ENCODE results near the gene C5orf15.
"Not testable (repeated sequence)": the region's sequence is repeated elsewhere in the genome, so short reads cannot be mapped to it uniquely, and the experiment has no call there.

The C5orf15 gene

DNA sequence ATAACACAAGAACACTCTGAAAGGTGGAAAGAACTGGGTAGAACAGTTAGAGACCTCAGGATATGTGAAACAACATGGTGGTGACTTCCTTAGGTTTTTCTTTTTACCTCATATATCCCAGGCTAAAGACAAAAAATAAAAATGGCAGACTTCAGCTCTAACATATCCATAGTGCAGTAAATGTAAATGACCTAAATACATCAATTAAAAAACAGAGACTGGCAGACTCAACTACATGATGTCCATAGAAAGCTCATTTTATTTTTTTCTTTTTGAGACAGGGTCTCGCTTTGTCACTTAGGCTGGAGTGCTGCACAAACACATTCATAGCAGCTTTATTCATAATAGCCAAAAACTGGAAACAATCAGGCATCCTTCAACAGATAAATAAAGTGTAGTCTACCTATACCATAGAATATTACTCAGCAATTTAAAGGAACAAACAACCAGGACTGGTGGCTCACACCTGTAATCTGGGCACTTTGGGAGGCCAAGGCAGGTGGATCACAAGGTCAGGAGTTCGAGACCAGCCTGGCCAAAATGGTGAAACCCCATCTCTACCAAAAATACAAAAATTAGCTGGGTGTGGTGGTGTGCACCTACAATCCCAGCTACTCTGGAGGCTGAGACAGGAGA lies 4.8 kb downstream of the C5orf15 start:
- FAIRE-seq = no peak

DNA sequence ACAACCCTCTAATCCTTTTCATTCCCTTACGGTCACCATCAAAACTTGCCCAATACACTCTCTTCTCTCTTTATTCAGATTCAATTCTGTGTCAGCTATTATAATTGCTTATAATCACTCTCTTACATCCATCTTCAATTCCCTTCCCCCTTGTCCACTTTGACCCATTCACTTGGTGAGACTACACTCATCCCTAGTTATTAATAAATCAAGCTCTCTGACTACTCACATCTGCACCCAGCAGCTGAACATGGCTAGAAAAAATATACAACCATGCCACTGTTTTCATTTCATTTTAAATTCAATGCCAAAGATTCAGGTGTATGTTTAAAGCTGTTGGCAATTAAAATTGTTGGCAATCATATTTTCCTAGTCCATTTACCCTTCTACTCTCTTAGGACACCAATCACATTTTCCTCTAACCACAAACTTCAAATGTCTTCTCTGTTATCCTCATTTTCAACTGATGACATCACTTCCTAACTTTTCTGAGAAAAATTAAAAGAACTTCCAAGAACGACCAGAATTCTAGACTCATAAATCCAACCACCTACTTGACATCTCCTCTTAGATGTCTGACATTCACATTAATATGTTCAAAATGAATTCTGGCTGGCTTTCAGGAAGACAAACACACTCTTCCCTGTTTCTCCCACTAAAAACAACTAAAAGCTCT lies 5.5 kb downstream of the C5orf15 start:
- DNase-seq (ENCODE audit: insufficient read length, low spot score) = no peak
- FAIRE-seq = no peak

More for the DNA sequence above, 4.8 kb downstream of the C5orf15 start:
- no peak for DNase-seq (ENCODE audit: insufficient read length, low spot score)

DNA sequence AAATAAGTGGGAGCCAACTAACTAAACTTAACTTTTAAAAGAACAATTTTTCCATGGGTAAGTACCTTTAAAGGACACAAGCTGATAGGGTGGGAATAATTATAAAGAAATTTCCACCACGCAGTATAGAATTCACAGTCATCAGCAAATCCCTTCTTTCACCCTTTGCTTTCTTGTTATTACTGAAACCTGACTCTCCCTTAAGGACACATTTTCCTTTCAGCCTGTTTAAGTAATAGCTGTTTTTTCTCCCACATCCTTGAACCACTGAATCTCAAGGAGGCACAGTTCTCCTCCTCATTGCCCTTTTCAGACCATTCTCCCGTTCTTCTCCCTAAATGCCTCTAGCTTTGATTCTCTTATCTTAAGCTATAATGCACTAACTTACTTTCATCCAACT lies 6.3 kb downstream of the C5orf15 start:
- DNase-seq (ENCODE audit: insufficient read length, low spot score) (no peak), FAIRE-seq (no peak)

DNA sequence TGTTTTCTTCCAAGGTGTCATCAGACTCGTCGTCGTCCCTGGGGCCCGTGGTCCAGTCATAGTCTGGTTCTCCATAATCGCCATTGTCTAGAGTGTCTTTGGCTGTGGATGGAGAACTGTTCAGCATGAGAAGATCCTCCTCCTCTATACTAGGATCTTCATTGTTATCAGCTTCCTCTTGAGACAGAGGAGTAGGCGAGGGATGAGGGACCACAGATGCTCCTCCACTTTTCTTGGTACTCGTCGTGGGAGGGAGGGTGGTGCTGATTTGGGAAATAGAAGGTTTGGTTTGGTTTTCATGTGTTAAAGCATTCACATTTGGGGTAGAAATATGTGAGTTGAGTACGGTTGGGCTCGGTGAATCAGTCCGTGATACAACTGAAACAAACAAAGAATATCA lies 8.8 kb downstream of the C5orf15 start:
- no peak for FAIRE-seq
- no peak for DNase-seq (ENCODE audit: insufficient read length, low spot score)

DNA sequence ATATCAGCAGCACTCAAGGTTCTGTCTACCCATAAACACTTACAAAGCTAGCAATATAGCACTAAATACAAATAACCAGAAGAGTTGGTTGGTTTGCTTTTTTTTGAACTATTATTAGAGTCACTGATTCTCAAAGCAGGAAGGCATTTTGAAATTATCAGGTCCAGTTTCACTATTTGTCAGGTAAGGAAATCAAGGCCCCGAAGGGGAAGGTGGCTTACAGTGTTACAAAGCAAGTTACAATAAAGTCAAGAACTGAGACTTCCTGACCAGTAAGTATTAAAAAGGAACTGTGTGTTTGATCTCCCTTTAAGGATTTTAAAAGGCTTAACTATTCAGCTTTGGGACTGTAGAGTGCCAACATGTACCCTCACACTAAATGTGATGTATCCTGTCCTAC lies 10.8 kb downstream of the C5orf15 start:
- DNase-seq (ENCODE audit: insufficient read length, low spot score) (no peak), FAIRE-seq (no peak)

DNA sequence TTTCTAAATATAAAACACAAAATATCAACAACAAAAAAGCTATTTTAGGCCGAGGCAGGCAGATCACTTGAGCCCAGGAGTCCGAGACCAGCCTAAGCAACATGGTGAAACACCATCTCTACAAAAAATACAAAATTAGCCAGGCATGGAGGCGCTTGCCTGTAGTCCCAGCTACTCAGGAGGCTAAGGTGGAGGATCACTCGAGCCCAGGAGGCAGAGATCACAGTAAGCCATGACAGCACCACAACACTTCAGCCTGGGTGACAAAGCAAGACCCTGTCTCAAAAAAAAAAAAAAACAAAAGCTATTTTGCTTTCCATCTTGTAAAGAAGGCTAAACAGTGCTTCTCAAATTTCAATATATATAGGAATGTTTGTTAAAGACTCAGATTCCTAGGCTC lies 11.3 kb downstream of the C5orf15 start:
- no peak for FAIRE-seq
- no peak for DNase-seq (ENCODE audit: insufficient read length, low spot score)

DNA sequence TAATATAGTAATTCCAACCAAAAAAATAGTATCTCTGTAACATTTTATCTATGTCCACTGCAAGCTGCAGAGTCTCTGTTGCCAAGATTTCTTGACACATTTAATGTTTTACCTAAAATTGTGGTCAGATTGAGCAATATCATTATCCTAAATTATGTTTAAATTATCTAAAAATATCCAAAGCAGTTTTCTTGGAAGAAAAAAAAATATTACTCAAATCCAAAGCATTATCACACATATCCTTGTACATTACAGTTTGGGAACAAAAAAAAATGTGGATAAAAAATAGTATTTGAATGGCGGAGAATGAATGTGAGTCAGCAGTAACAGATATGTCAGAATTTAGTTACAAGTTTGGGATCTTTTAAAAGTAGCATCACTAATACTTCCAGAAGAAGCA lies 12.2 kb downstream of the C5orf15 start:
- FAIRE-seq; DNase-seq (ENCODE audit: insufficient read length, low spot score): not testable (repeated sequence)

DNA sequence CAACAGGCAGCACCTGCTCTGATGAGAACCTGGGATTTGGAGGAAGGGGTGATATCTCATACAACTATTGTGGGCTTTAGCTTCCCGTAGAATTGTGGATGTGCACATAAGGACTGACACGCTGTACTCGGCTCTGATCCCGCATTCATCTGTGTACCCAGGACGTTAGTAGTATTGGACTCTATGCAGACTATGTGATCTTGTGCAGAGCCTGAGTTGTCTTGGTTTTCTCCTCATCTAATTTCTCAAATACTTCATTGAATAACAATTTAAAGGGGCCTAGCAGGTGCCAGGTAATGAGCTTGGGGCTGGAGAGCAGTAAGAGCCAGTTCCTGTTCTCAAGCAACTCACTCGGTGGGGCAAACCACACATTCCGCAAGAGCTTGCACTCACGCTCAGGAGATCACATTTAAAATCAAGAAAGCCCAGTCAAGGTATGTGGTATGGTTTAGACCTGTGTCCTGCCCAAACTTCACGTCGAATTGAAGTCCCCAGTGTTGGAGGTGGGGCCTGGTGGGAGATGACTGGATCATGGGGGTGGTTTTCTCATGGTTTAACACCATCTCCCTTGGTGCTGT lies 14.8 kb downstream of the C5orf15 start:
- no peak for FAIRE-seq
- no peak for DNase-seq (ENCODE audit: insufficient read length, low spot score)

DNA sequence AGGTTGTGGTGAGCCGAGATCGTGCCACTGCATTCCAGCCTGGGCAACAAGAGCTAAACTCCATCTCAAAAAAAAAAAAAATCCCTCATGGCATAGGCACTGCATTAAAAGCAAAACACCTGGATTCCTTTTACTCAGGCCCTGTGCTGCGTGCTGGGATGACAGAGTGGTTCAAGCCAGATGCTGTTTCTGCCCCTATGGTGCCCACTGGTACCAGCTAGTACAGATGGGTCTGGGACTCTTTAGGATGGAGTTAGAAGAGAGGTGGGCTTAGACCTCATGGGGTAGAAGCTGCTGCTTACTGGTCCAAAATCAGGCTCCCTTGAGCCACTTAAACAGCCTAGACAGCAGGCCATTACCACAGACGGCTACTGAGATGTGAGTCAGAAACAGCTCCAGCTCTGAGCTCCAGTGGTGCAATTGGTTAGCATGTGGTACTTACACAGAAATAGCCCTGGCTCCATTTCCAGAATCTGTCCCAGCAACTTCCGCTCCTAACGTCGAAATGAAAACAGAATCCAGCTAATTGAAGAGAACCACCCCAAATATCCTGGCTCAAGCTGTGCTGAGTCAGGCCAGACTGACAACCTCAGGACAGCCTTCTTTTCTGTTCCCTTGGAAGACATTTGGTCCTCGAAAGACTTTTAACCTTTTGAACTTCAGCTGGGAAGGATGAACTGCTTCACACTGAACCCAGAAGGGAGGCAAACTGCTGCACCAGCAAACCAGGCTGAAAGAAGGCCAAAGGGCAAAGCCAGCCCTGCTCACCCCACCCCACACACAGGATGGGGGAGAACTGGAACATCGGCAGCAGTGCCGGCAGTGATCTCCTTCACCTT lies 15.5 kb downstream of the C5orf15 start:
- no peak for FAIRE-seq
- no peak for DNase-seq (ENCODE audit: insufficient read length, low spot score)

DNA sequence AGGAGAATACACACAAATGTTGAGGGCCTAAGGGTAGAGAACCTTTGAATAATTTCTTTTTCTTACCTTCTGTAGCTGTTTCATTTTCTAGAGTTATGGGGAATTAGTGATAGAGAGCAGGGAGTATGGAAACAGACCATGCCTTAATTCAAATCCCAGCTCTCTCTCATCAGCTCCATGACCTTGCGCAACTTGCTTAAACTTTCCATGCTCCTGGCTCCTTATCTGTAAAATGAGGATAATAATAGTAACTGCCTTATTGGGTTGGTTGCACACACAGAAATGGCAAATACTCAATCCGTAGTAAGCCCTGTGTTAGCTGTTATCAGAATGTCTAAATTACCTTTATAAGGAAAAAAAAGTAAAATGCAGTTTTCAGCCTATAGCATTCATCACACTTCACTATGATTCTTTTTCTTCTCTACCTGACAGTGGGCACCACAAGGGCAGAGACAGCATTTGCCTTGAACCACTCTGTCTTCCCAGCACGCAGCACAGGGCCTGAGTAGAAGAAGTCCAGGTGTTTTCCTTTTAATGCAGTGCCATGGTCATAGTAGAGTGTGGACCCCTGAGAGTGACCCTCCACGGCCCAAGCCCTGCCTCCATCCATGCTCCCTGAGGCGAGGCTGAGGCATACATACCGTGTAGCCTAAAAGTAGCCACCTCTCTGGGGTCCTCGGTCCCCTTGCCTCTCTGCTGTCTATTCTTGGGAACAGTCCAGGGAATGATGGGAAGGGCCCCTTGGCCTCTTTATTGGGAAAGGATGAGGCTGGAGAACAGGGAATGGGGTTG lies 17.4 kb downstream of the C5orf15 start:
- no peak for FAIRE-seq
- no peak for DNase-seq (ENCODE audit: insufficient read length, low spot score)

DNA sequence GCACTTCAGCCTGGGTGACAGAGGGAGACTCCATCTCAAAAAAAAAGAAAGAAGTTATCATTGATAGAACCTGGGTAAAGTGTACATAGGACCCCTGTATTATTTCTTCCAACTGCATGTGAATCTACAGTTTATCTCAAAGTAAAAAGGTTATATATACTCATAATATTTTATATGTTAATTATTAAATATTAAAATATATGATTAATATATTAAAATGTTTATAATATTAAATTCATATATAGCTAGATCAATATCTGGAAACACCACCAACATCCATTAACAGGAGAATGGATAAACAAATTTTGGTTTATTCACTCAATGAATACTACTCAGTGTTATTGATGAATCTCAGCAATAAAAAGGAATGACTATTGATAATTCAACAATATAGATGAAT lies 19.7 kb downstream of the C5orf15 start:
- FAIRE-seq (no peak), DNase-seq (ENCODE audit: insufficient read length, low spot score) (no peak)

DNA sequence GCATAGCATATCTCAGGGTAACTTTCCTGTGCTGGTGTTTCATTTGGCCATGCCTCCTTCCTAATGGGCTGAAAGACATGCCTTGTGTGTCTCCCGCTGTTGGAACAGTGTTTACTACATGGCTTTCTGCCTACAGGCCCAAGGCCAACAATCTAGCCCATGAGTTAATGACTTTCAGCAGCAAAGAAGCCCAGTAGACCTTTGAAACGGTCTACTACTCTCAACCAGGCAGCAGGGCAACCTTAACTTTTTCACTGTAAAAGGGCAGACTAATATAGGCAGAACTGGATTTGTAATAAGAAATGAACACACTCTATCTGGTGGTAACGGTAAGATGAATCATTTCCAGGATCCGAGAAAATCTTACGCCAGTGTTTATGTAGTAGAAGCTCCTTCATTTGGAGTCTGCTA lies 21.0 kb downstream of the C5orf15 start:
- FAIRE-seq (no peak), DNase-seq (ENCODE audit: insufficient read length, low spot score) (no peak)

DNA sequence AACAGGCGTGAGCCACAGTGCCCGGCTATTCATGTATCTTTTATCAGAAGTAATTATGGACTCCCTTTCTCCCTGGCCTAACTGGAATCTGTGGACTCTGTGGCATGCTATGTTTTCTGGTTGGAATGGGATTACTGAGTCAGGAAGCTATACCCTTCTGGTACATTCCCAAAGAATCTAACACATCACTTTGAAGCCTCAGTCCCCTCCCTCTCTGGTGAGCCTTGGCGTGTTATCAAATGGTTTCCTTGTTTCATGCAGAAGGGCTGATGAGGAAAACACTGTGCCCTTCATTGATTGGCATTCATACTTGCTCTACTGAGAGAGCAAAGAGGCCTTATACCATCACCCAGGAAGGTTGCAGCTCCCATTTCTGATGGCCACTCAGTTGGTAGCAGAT lies 22.9 kb downstream of the C5orf15 start:
- DNase-seq (ENCODE audit: insufficient read length, low spot score) (no peak), FAIRE-seq (no peak)

DNA sequence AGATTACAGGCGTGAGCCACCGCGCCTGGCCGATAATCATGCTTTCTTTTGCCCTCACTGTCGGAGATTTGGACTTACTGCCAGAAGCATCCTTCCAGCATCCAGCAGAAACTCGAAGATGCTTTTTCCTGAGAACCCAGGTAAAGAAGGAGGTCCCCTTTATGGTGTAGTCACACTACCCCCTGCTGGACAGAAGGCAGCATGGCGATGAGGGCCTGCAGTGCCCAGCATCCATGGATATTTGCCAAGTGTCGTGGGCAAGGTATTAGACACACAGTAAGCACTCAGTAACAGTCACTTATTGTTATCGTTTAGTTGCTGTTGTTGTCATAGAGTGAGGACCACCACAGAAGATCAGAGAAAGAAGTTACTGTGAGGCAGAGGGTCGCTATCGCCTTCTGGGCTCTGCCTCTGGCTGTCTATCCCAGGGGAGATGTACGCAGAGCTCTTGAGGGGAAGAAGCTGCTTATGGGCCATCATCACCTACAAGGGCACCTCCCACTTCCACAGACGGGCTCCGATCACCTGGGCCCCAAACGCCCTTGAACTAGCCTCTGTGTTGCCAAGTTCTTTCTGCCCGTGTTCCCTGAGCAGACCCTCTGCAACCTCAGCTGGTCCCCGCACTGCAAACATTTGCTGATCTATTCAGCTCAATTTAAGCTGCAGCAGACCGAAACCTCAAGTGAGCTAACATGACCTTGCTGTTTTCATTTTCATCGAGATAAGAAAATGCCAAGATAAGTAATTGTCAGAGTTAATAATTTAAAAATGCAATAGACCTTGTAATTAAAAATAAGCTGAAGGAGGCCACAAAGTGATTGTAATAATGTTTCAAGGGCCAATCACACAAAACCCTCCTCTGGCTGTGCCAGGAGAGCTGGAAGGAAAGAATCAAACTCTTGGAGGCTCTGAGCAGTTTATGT lies 23.9 kb downstream of the C5orf15 start:
- peak; percentile 60 for DNase-seq (ENCODE audit: insufficient read length, low spot score)
- no peak for FAIRE-seq

DNA sequence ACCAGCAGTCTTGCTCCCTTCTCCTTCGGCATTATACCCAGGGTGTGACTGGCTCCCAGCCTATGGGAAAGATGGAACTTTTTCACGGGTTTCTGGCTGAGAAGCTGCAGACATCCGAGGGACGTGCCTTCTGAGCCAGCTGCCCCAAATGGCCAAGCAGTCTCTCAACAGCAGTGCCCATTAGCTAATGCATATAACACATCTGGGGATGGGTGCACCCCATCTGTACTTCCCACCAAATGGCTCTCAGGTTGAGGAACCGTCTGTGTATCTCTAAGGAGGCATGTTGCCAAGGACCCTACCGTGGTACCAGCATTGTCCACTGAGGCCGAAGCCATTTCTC lies 25.0 kb downstream of the C5orf15 start:
- no peak for FAIRE-seq

DNA sequence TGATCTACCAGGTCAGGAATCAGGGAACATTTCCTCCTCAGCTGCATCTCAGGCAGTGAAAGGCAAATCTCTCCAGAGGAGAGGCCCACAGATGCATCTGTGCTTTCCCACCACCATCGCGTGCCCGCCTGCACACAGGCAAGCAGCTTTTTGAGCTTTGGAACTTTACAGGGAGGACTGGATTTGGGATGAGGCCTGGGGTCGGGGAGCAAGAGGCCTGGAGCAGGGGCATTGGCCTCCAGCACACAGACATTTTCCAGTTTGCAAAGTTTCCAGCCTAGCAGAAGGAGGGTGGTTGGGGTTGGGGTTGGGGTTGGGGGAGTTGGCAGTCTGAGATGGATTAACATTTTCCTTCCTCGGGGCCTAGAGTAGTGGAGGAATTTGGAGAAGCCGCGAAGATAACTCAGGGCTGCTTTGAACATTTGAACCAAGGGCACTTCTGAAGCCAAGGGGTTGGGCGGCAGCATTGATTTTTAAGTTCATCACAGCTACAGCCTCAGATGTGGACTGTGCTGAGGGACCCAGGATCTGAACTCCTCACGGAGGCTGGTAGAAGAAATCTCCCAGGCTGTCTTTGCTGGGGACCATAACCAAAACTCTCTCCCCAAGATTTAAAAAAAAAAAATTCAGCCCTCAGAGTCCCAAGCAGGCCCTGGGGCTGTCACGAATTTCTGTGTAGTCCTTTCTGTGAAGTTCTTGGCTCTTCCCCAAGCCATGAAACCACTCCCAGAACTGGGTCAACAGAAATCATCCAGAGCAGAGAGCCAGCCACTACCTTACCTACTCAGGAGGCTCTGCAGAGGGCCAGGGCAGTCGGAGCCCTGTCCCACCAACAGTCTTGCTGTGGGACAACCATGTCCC lies 25.6 kb downstream of the C5orf15 start:
- DNase-seq (ENCODE audit: insufficient read length, low spot score) (no peak), FAIRE-seq (no peak)

More for the DNA sequence above, 25.0 kb downstream of the C5orf15 start:
- no peak for DNase-seq (ENCODE audit: insufficient read length, low spot score)

DNA sequence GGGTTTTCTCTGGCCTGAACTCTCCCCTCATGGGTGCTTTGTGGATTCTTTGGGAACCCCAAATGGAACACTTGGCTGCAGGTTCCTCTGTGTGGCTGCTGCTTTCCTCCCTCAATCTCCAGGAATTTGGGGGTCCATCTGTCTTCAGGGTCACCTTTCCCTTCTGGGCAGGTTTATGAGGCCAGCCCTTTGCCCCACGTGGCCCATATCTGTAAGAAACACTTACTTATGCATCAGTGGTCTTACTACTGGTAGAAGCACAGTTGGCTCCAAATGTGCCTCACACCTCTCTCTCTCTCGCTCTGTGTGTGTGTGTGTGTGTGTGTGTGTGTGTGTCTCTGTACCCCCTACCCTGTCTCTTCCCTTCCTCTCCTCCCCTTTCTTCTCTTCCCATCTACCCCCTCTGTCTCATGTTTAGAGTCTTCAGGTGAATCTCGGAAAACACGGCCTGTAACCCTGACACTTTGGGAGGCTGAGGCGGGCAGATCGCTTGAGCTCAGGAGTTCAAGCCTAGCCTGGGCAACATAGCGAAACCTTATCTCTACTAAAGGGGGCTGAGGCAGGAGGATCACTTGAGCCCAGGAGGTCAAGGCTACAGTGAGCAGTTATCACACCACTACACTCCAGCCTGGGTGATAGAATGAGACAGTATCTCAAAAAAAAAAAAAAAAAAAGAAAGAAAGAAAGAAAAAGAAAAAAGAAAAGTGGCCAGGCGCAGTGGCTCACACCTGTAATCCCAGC lies 26.8 kb downstream of the C5orf15 start:
- no peak for DNase-seq (ENCODE audit: insufficient read length, low spot score)
- FAIRE-seq = no peak

DNA sequence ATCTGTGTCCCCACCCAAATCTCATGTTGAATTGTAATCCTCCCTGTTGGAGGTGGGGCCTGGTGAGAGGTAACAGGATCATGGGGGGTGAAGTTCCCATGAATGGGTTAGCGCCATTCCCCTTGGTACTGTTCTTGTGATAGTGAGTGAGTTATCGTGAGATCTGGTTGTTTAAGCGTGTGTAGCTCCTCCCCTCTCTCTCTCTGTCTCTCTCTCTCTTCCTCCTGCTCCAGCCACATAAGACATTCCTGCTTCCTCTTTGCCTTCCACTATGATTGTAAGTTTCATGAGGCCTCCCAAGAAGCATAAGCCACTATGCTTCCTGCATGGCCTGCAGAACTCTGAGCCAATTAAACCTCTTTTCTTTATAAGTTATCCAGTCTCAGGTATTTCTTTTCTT lies 28.8 kb downstream of the C5orf15 start:
- FAIRE-seq (no peak), DNase-seq (ENCODE audit: insufficient read length, low spot score) (no peak)
